Stimulated activated effector memory CD8-positive, alpha-beta T cell treated with anti-CD3 and anti-CD28 coated beads, Interleukin-12 subunit alpha, Interleukin-12 subunit beta, amount 100 ng/mL, for 72 hours (primary cell): ENCODE measurements around the gene MAML1.

Source experiments
- ATAC-seq: fragments of 150-1000 bp; cut with Tn5 transposase; 2 replicates; pipeline ENCODE4 v1.10.0; 2021
- DNase-seq, 2 donors: peaks; one replicate each; pipeline ENCODE4 v3.0.0; 2021 to 2022; ENCODE audit warnings: low spot score in 2 of 2
- H3K27ac Mint-ChIP-seq: one replicate; pipeline ENCODE4 v1.8.0; 2022; ENCODE audit warnings: mild to moderate bottlenecking, mixed read lengths
- H3K36me3 Mint-ChIP-seq: one replicate; pipeline ENCODE4 v1.8.0; 2022; ENCODE audit warnings: mild to moderate bottlenecking, mixed read lengths
- H3K4me1 Mint-ChIP-seq: one replicate; pipeline ENCODE4 v1.8.0; 2022; ENCODE audit warnings: mixed read lengths
- H3K4me3 Mint-ChIP-seq: one replicate; pipeline ENCODE4 v1.8.0; 2022; ENCODE audit warnings: mild to moderate bottlenecking, mixed read lengths
- H3K9me3 Mint-ChIP-seq: one replicate; pipeline ENCODE4 v1.8.0; 2022; ENCODE audit warnings: mixed read lengths

Gene MAML1

DNA sequence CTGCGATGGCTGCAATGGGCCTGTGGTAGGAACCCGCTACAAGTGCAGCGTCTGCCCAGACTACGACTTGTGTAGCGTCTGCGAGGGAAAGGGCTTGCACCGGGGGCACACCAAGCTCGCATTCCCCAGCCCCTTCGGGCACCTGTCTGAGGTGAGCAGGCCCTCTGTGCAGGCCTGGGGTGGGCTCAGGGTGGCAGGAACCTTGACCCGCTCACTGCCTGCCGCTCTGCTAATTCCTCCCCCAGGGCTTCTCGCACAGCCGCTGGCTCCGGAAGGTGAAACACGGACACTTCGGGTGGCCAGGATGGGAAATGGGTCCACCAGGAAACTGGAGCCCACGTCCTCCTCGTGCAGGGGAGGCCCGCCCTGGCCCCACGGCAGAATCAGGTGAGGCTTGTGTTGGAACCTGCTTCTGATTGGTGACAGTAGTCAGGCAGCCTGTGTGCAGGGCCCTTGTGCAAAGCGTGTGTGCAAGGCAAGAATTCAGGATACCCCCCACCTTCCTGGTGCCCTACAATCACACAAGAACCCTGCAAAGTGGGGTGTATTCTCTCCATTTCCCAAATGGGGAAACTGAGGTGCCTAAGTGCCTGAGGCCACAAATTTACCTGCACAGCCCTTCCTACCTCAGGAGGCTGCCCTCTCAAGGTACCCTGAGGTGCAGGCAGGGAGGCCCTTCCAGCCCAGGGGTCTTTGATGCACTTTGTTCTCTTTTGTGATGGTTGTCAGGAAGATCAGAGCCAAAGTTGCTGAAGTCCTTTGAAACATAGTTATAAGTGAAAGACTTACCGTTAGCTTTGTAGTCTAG is 91.5 kb downstream of the MAML1 start:
- no peaks in the 10 kb centered on the region for H3K9me3 Mint-ChIP-seq
- peak overlapping the region; percentile 55 for H3K27ac Mint-ChIP-seq
- DNase-seq (no peak), ATAC-seq (no peak)
- H3K4me1 Mint-ChIP-seq = peaks cover 58% of the 10 kb centered on the region
- peak overlapping the region; percentile 88 for H3K4me3 Mint-ChIP-seq
- peaks cover 95% of the 10 kb centered on the region for H3K36me3 Mint-ChIP-seq

DNA sequence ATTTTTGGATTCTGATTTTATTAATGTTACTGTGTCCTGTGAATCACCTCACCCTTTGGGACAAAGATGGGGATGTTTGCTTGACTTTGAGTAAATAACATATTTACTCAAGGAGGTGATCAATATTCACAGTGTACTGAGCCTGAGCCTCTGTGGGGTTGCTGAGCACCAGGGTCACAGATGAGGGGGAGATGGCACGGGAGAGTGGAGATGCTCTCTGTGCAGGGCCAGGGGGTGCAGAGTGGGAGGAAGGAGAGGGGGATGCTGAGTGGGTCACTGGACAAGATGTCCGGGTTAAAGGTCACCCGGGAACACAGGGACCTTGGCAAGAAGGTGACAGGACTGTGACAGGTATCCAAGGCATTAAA is 92.1 kb downstream of the MAML1 start:
- no peaks in the 10 kb centered on the region for H3K9me3 Mint-ChIP-seq
- DNase-seq (no peak), ATAC-seq (no peak)
- H3K36me3 Mint-ChIP-seq = peaks cover 97% of the 10 kb centered on the region
- peaks cover 57% of the 10 kb centered on the region for H3K4me1 Mint-ChIP-seq
- H3K27ac Mint-ChIP-seq = peak overlapping the region; percentile 55
- H3K4me3 Mint-ChIP-seq = no peak overlapping the region

DNA sequence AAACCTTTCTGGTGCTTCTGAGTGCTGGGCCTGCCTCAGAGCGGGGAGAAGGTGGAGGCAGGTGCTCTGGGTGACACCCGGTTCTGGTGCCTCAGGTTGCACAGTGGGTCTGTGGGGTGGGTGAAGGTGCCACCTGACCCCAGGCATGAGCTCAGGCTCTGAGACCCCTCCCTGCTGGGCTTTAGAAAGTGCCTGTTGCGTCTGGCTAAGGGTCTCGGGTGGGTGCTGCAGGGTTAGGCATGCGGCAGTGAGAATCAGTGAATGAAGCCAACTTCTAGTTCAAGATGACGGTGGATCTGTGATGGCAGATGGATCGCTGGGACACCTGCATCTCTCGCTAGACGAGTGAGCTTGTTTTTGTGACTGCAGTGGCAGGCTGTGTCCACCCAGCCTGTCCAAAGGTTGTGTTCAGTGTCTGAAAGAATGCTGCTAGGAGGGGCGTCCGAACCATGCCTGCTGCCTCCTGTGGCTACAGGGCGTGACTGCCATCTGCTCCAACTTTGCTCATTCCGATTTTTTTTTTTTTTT is 93.1 kb downstream of the MAML1 start:
- no peak overlapping the region for H3K4me3 Mint-ChIP-seq

More for the DNA sequence above, 93.1 kb downstream of the MAML1 start:
- H3K9me3 Mint-ChIP-seq = no peaks in the 10 kb centered on the region
- DNase-seq (no peak), ATAC-seq (no peak)
- peak overlapping the region; percentile 55 for H3K27ac Mint-ChIP-seq
- peaks cover 97% of the 10 kb centered on the region for H3K36me3 Mint-ChIP-seq
- H3K4me1 Mint-ChIP-seq = peaks cover 50% of the 10 kb centered on the region
